Large intestine (tissue), 3 donors: ENCODE measurements around the gene RRP36. TPM values are rescaled to one million over a fixed set of nuclear protein-coding genes. Genes with fewer than 3 reads are reported as not detected.

ENCODE experiments used
- DNase-seq, 2 donors: peaks; one replicate each; pipeline versions ENCODE4 v3.0.0 to v3.0.0-alpha.2; 2013
- H3K27ac ChIP-seq: one replicate; pipeline ENCODE4 v1.5.1; 2013; ENCODE audit warnings: low read length
- H3K27me3 ChIP-seq: 2 replicates; pipeline ENCODE4 v1.6.1; 2013; ENCODE audit warnings: low read length; ENCODE audit not compliant: control insufficient read depth, insufficient read depth
- H3K36me3 ChIP-seq: 2 replicates; pipeline ENCODE4 v1.6.1; 2013; ENCODE audit warnings: low read length; ENCODE audit not compliant: control insufficient read depth, insufficient read depth
- H3K4me1 ChIP-seq: one replicate; pipeline ENCODE4 v1.6.1; 2013; ENCODE audit warnings: low read length; ENCODE audit not compliant: control insufficient read depth, insufficient read depth
- H3K4me3 ChIP-seq: one replicate; pipeline ENCODE4 v1.5.1; 2013; ENCODE audit warnings: low read length
- H3K9me3 ChIP-seq: one replicate; pipeline ENCODE4 v1.6.1; 2013; ENCODE audit warnings: mild to moderate bottlenecking, low read depth, low read length, moderate library complexity; ENCODE audit not compliant: control insufficient read depth
- WGBS: methylation state at CpG from one replicate; pipeline ENCODE4 v1.1.5; 2013; ENCODE audit warnings: low lambda C conversion rate; ENCODE audit not compliant: insufficient coverage; 5-methylcytosine and 5-hydroxymethylcytosine counted together
- polyA plus RNA-seq: library from polyadenylated mRNA; unstranded; fragments of 120-200 nt; gene quantifications from one replicate; pipeline ENCODE4 v1.2.1, GENCODE V29; 2013

Gene RRP36
- polyA plus RNA-seq, 1 donor = 52.1 TPM

DNA sequence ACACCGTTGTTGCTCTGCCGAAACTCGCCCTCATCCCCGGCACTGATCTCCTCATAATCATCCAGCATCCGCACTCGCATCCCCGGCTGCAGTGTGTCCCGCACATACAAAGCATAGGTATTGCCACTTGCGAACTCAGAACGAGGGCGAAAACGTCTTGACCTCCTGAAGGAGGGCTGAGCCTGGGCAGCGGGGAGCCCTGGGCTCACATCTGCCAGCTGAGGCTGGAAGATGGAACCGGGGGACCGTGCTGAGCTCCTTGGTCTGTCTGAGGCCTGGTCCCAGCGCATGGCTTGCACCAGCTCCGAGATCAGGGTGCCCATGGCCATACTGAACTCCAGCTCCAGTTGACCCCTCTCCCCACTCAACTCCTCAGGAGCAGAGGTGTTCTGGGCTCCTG is 29.6 kb downstream of the RRP36 start:
- DNase-seq = no peak
- no CpG with 5 or more reads among the region's 17 CpGs for WGBS

DNA sequence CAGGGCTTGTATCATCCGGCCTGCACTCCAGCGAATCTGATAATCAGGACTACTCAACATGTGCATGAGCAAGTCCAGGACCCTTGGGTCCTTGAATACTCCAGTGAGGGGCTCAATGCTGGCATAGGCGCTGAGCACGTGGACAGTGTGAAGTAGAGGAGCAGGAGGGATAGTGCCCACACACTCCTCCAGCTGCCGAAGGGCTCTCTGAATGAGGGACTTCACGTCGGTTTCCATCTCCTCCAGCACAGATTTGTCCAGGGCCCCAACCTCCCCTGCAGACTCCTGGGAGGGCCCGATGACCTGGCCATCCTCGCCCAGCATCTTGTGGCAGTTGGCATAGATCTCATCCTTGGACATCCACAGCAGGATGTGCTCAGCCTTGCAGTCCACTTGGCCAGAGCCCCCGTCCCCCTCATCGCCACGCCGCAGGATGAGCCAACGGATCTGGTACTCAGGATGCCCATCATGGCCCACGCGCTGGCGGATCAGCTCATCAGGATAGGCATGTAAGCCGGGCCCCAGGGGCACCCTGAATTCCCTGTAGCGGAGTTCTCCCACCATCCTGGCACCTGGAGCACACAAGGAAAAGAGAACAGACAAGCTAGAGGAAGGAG is 30.9 kb downstream of the RRP36 start:
- H3K4me3 ChIP-seq = peak overlapping the region; percentile 85
- H3K9me3 ChIP-seq = no peaks in the 10 kb centered on the region
- peak overlapping the region; percentile 91 for H3K27ac ChIP-seq
- H3K36me3 ChIP-seq = peaks cover 55% of the 10 kb centered on the region
- no peak for DNase-seq
- peaks cover 16% of the 10 kb centered on the region for H3K4me1 ChIP-seq
- H3K27me3 ChIP-seq = no peaks in the 10 kb centered on the region
- WGBS = 60% methylated on average over 1 of the region's 19 CpGs

More for the DNA sequence above, 29.6 kb downstream of the RRP36 start:
- no peak overlapping the region for H3K4me3 ChIP-seq
- no peaks in the 10 kb centered on the region for H3K9me3 ChIP-seq
- H3K27ac ChIP-seq = no peak overlapping the region
- peaks cover 62% of the 10 kb centered on the region for H3K36me3 ChIP-seq
- H3K4me1 ChIP-seq = peaks cover 16% of the 10 kb centered on the region
- no peaks in the 10 kb centered on the region for H3K27me3 ChIP-seq

DNA sequence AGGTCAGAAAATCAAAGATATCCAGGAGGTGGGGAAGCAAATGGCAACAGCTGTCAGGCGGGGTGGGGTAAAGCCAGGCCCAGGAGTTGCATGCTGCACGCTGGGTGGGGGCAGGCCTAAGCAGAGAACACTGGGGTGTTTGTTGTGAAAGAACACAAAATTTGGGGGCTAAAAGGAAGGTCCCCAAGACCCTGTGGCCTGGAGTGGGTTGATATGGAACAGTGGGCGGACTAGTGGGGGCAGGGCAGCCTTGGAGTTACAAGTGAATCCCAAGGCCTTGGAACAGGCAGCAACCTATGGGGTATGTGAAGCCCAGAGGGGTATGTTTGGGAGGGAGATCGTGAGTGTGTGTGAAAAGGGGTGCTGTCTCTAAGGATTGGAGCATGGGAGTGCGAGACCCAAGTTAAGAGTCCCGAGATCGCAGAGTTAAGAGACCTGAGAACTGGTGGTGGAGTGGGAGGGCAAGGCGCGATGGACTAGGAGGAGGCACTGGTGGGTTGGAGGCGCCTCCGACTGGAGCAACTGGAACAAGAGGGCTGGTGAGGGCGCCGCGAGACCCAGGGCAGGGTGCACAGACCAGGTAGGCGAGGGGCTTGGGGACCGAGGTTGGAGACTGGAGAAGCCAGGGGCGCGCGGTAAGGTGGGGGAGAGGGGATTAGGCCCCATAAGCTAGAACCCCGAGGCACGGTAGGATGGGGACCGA is 31.6 kb downstream of the RRP36 start:
- Histone ChIP-seq H3K4me1 (peaks cover 18% of the 10 kb centered on the region), H3K9me3 (no peaks in the 10 kb centered on the region), H3K36me3 (peaks cover 54% of the 10 kb centered on the region), H3K27ac (peak overlapping the region; percentile 91), H3K27me3 (no peaks in the 10 kb centered on the region), H3K4me3 (peak overlapping the region; percentile 85)
- WGBS = 40% methylated on average over 1 of the region's 22 CpGs
- peak in 1 of 2 donors; percentile 66 for DNase-seq

GRCh38 chr6:43053545-43054205 is 32.3 kb downstream of the RRP36 start, which contains the start of gene CUL7:
CUL7 (minus strand) TSS chr6:43053851; CDS start chr6:43052788, 1,063 bp downstream.
- peaks cover 50% of the 10 kb centered on the region for H3K36me3 ChIP-seq
- peak; percentile 95 to 98 for DNase-seq
- no peaks in the 10 kb centered on the region for H3K9me3 ChIP-seq
- peak within 1 kb of the TSS; percentile 85 for H3K4me3 ChIP-seq
- H3K27me3 ChIP-seq = no peaks in the 10 kb centered on the region
- peaks cover 25% of the 10 kb centered on the region for H3K4me1 ChIP-seq
- H3K27ac ChIP-seq = peak within 1 kb of the TSS; percentile 91
- no CpG with 5 or more reads among the region's 45 CpGs for WGBS

DNA sequence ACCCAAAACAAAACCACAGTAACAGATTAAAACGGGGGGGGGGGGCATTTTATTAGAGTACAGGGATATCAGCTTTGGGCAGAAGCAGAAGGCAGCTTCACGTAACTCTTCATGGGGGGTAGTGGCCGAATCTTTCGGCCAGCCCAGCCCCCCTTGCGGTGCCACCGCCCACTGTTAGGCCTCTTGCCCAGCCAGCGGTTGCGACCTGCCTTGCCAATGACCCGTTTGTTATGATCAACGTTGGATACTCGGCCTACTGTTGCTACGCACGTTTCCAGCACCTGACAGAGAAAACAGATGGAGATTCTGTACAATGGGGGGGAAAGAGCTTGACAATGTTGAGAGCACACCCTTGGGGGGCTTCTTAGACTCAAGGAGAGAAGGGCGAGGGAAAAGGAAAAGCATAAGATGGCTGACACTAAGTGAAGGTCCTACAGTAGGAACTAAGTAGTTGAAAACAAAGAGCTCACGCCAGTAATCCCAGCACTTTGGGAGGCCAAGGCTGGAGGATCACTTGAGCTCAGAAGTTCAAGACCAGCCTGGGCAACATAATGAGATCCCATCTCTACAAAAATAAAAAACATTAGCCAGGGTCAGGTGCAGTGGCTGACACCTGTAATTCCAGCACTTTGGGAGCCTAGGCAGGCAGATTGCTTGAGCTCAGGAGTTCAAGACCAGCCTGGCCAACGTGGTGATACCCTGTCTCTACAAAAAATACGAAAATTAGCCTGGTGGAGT is 33.0 kb downstream of the RRP36 start:
- H3K27me3 ChIP-seq = no peaks in the 10 kb centered on the region
- H3K4me1 ChIP-seq = peaks cover 26% of the 10 kb centered on the region
- DNase-seq = no peak
- peaks cover 47% of the 10 kb centered on the region for H3K36me3 ChIP-seq
- H3K4me3 ChIP-seq = peak overlapping the region; percentile 85
- peak overlapping the region; percentile 91 for H3K27ac ChIP-seq
- no peaks in the 10 kb centered on the region for H3K9me3 ChIP-seq
- no CpG with 5 or more reads among the region's 17 CpGs for WGBS

DNA sequence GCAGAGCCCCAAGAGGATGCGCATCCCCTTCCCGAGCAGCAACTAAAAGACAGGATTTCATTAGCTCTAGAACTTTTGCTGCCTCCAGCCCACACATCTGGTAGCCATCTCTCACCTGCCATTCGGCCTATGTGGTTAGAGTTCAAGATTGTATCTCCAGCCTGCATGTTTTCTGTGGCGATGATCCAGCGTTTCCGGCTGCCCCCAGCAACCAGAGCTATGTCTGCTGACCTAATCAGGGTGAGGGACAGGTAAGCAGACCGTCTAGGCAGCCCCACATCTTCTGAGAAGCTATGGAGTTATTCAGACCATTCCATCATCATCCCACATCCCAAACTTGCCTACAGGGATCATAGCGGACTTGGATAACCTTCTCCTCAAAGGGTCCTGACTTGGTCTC is 34.5 kb downstream of the RRP36 start:
- Histone ChIP-seq H3K9me3 (no peaks in the 10 kb centered on the region), H3K27ac (no peak overlapping the region), H3K36me3 (peaks cover 31% of the 10 kb centered on the region), H3K27me3 (no peaks in the 10 kb centered on the region), H3K4me1 (peaks cover 26% of the 10 kb centered on the region), H3K4me3 (no peak overlapping the region)
- DNase-seq = no peak
- no CpG with 5 or more reads among the region's 8 CpGs for WGBS

DNA sequence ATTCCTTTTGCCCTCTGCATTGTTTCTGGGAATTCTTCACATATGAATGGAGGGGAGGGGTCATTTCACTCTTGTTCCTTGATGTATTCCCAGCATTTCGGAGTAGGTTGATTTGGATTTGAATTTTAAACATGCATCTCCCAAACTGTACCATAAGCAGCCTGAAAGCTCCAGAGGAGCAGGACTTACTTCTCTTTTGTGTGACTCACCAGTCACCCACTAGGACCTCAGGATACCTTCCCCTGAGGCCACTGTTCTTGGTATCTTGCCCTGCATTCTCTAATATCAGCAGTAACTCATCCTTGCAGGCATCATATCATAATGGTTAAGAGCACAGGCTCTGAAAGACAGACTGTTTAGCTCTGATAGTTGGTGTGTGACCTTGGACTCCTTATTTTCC is 37.1 kb downstream of the RRP36 start:
- DNase-seq = no peak
- Histone ChIP-seq H3K4me1 (peaks cover 32% of the 10 kb centered on the region), H3K27me3 (no peaks in the 10 kb centered on the region), H3K27ac (peak overlapping the region; percentile 56), H3K9me3 (no peaks in the 10 kb centered on the region), H3K36me3 (peaks cover 32% of the 10 kb centered on the region), H3K4me3 (peak overlapping the region; percentile 76)
- WGBS = 100% methylated on average over 1 of the region's 1 CpG

GRCh38 chr6:43059168-43060033 is 38.0 kb downstream of the RRP36 start, which contains the start of the genes KLC4 and MRPL2:
KLC4 (plus strand) TSS chr6:43059631; CDS start chr6:43061336, 1,705 bp downstream.
MRPL2 (minus strand) TSS chr6:43059434; CDS start chr6:43059381, 53 bp downstream.
- Histone ChIP-seq H3K36me3 (peaks cover 38% of the 10 kb centered on the region), H3K4me3 (peak within 1 kb of the TSS; percentile 76), H3K27ac (peak within 1 kb of the TSS; percentile 99), H3K27me3 (no peaks in the 10 kb centered on the region), H3K4me1 (peaks cover 29% of the 10 kb centered on the region), H3K9me3 (no peaks in the 10 kb centered on the region)
- WGBS = no CpG with 5 or more reads among the region's 64 CpGs
- DNase-seq = peak; percentile 99

DNA sequence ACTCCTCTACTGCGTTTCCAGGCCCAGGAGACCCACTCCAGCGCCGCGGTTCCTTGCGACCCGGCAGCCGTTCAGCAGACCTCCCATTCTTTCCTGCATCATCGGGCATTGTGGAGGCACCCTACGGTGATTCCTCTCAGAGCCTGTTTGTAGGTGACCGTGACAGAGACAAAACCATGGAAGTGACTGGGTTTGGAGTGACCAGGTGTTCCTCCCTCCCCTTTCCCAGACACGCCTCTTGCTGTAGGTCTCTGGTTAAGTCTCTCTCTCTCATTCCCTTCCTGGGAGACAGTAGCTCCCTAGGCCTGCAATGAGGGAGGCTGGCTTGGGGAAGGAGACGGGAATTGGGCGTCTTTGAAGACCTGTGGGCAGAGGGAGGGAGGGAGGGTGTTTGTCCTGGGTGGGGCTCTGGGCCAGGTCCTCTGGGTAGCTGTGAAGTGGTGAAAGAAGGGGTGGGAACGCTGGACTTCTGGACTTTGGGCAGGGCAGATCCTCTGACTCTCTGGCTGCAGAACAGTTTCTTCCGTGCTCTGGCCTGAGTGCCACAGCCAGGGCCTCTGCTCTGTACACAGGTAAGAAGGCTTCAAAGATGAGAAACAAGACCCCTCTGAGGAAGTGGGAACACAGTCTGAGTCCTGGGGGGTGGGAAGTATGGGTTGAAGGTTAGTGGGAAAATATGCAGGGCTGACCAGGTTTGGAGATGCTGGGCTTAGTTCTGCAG is 38.8 kb downstream of the RRP36 start:
- H3K36me3 ChIP-seq = peaks cover 42% of the 10 kb centered on the region
- H3K4me1 ChIP-seq = peaks cover 29% of the 10 kb centered on the region
- H3K27ac ChIP-seq = peak overlapping the region; percentile 99
- peak overlapping the region; percentile 76 for H3K4me3 ChIP-seq
- H3K9me3 ChIP-seq = no peaks in the 10 kb centered on the region
- DNase-seq = peak; percentile 86 to 90
- H3K27me3 ChIP-seq = no peaks in the 10 kb centered on the region
- WGBS = no CpG with 5 or more reads among the region's 15 CpGs
